Measurements from ENCODE around the gene ERC2.

The ERC2 gene

GRCh38 chr3:55540579-55540978 lies 927.7 kb downstream of the ERC2 start:
- no peak for TF ChIP-seq CTCF (IDR thresholded peaks at IDR 0.05; ENCODE audit: low read depth, low read length, missing control alignments)
- in situ Hi-C loops (cut with HindIII; ENCODE audit: low sequenced_read_pairs): no loop called here
- DNase-seq (ENCODE audit: low read depth): no peak
- H3K4me3 ChIP-seq (ENCODE audit: low read depth, low read length): no peak overlapping the region

GRCh38 chr3:55538158-55538557 lies 930.1 kb downstream of the ERC2 start:
- in situ Hi-C loops (cut with HindIII; ENCODE audit: low sequenced_read_pairs): no loop called here
- TF ChIP-seq CTCF (IDR thresholded peaks at IDR 0.05; ENCODE audit: low read depth, low read length, missing control alignments): no peak

GRCh38 chr3:55537563-55537962 lies 930.7 kb downstream of the ERC2 start:
- no peak overlapping the region for H3K4me3 ChIP-seq (ENCODE audit: low read depth, low read length)
- TF ChIP-seq CTCF (IDR thresholded peaks at IDR 0.05; ENCODE audit: low read depth, low read length, missing control alignments): no peak
- in situ Hi-C loops (cut with HindIII; ENCODE audit: low sequenced_read_pairs): no loop called here
- no peak for DNase-seq (ENCODE audit: low read depth)

More at GRCh38 chr3:55538158-55538557, 930.1 kb downstream of the ERC2 start:
- no peak overlapping the region for H3K4me3 ChIP-seq (ENCODE audit: low read depth, low read length)
- DNase-seq (ENCODE audit: low read depth): no peak

- no peak for TF ChIP-seq CTCF (IDR thresholded peaks at IDR 0.05; ENCODE audit: low read depth, low read length, missing control alignments)
- H3K4me3 ChIP-seq (ENCODE audit: low read depth, low read length): no peak overlapping the region
- in situ Hi-C loops (cut with HindIII; ENCODE audit: low sequenced_read_pairs): no loop called here
- DNase-seq (ENCODE audit: low read depth): no peak
Observed at GRCh38 chr3:55537129-55537528, 931.1 kb downstream of the ERC2 start.

- TF ChIP-seq CTCF (IDR thresholded peaks at IDR 0.05; ENCODE audit: low read depth, low read length, missing control alignments): no peak
- in situ Hi-C loops (cut with HindIII; ENCODE audit: low sequenced_read_pairs): no loop called here
- DNase-seq (ENCODE audit: low read depth): no peak
Observed at GRCh38 chr3:55534876-55535275, 933.4 kb downstream of the ERC2 start.

GRCh38 chr3:55532806-55533205 lies 935.5 kb downstream of the ERC2 start:
- no peak for TF ChIP-seq CTCF (IDR thresholded peaks at IDR 0.05; ENCODE audit: low read depth, low read length, missing control alignments)
- H3K4me3 ChIP-seq (ENCODE audit: low read depth, low read length): no peak overlapping the region
- no peak for DNase-seq (ENCODE audit: low read depth)
- in situ Hi-C loops (cut with HindIII; ENCODE audit: low sequenced_read_pairs): no loop called here

More at GRCh38 chr3:55534876-55535275, 933.4 kb downstream of the ERC2 start:
- no peak overlapping the region for H3K4me3 ChIP-seq (ENCODE audit: low read depth, low read length)

- in situ Hi-C loops (cut with HindIII; ENCODE audit: low sequenced_read_pairs): no loop called here
- H3K4me3 ChIP-seq (ENCODE audit: low read depth, low read length): no peak overlapping the region
- no peak for DNase-seq (ENCODE audit: low read depth)
- no peak for TF ChIP-seq CTCF (IDR thresholded peaks at IDR 0.05; ENCODE audit: low read depth, low read length, missing control alignments)
Observed at GRCh38 chr3:55531321-55531720, 936.9 kb downstream of the ERC2 start.

Measured in astrocyte of the cerebellum (primary cell).